Activated CD4-positive, alpha-beta T cell treated with anti-CD3 and anti-CD28 coated beads for 1 hour (primary cell): ENCODE data around the gene TYW1.
"Not testable (repeated sequence)": the region's sequence is repeated elsewhere in the genome, so short reads cannot be mapped to it uniquely, and the experiment has no call there.

Source experiments
- DNase-seq: peaks from one replicate; pipeline ENCODE4 v3.0.0-alpha.2; 2020

The TYW1 gene

GRCh38 chr7:67192123-67192702 lies 195.6 kb downstream of the TYW1 start:
- DNase-seq = not testable (repeated sequence)

GRCh38 chr7:67192889-67193613 lies 196.4 kb downstream of the TYW1 start:
- not testable (repeated sequence) for DNase-seq

- not testable (repeated sequence) for DNase-seq
Observed at GRCh38 chr7:67196176-67196575, 199.5 kb downstream of the TYW1 start.

- DNase-seq = not testable (repeated sequence)
Observed at GRCh38 chr7:67198865-67199526, 202.4 kb downstream of the TYW1 start.

- not testable (repeated sequence) for DNase-seq
Observed at GRCh38 chr7:67205772-67206171, 209.1 kb downstream of the TYW1 start.

GRCh38 chr7:67206452-67206851 lies 209.8 kb downstream of the TYW1 start:
- DNase-seq = no peak

GRCh38 chr7:67208656-67209055 lies 212.0 kb downstream of the TYW1 start:
- not testable (repeated sequence) for DNase-seq

- DNase-seq = no peak
Observed at GRCh38 chr7:67209256-67209655, 212.6 kb downstream of the TYW1 start.

GRCh38 chr7:67210567-67210966 lies 213.9 kb downstream of the TYW1 start:
- DNase-seq = no peak

- not testable (repeated sequence) for DNase-seq
Observed at GRCh38 chr7:67211650-67212330, 215.2 kb downstream of the TYW1 start.

GRCh38 chr7:67213038-67213437 lies 216.4 kb downstream of the TYW1 start:
- not testable (repeated sequence) for DNase-seq

- not testable (repeated sequence) for DNase-seq
Observed at GRCh38 chr7:67223551-67223950, 226.9 kb downstream of the TYW1 start.

GRCh38 chr7:67226340-67226907 lies 229.8 kb downstream of the TYW1 start:
- DNase-seq = not testable (repeated sequence)

- not testable (repeated sequence) for DNase-seq
Observed at GRCh38 chr7:67226967-67227366, 230.3 kb downstream of the TYW1 start.

GRCh38 chr7:67229018-67229417 lies 232.4 kb downstream of the TYW1 start:
- DNase-seq = not testable (repeated sequence)

- DNase-seq = not testable (repeated sequence)
Observed at GRCh38 chr7:67230029-67230428, 233.4 kb downstream of the TYW1 start.

GRCh38 chr7:67233506-67233905 lies 236.9 kb downstream of the TYW1 start:
- not testable (repeated sequence) for DNase-seq

- not testable (repeated sequence) for DNase-seq
Observed at GRCh38 chr7:67236216-67236615, 239.6 kb downstream of the TYW1 start.

GRCh38 chr7:67242871-67243270 lies 246.2 kb downstream of the TYW1 start:
- DNase-seq = not testable (repeated sequence)

- DNase-seq = not testable (repeated sequence)
Observed at GRCh38 chr7:67248364-67248763, 251.7 kb downstream of the TYW1 start.

- DNase-seq = no peak
Observed at GRCh38 chr7:67251986-67252558, 255.4 kb downstream of the TYW1 start.

GRCh38 chr7:67255076-67255475 lies 258.4 kb downstream of the TYW1 start:
- not testable (repeated sequence) for DNase-seq
